B cell (primary cell): ENCODE measurements around the gene RET. TPM values are rescaled to one million over a fixed set of nuclear protein-coding genes. Genes with fewer than 3 reads are reported as not detected.

Source experiments
- ATAC-seq: fragments of 200-7000 bp; cut with Tn5 transposase; one replicate; pipeline ENCODE4 v1.10.0; 2021; ENCODE audit warnings: low read depth, mild to moderate bottlenecking, moderate number of reproducible peaks, moderate library complexity
- CTCF ChIA-PET: fragments of 350-600 bp; sonication (Branson Sonifier 250); formaldehyde crosslinking; loops from one replicate; lab custom pipeline; 2021; ENCODE audit warnings: antibody characterized with exemption, inconsistent platforms; lab: Charles Lee
- POLR2A ChIA-PET: fragments of 350-600 bp; sonication (Branson Sonifier 250); formaldehyde crosslinking; loops from one replicate; lab custom pipeline; 2021; ENCODE audit warnings: antibody characterized with exemption; lab: Charles Lee
- DNase-seq: peaks from one replicate; pipeline ENCODE4 v3.0.0; 2013
- H2AFZ ChIP-seq: 2 replicates; pipeline ENCODE4 v1.6.1; 2012; ENCODE audit warnings: mild to moderate bottlenecking, low read depth, low read length; ENCODE audit not compliant: insufficient read depth, poor library complexity, severe bottlenecking
- H3K27ac ChIP-seq, 2 donors: 1 replicate in 1 of 2; 2 replicates in 1 of 2; pipeline ENCODE4 v1.5.1; 2012 to 2013; ENCODE audit warnings: low read length in 2 of 2, mild to moderate bottlenecking in 2 of 2, moderate library complexity in 1 of 2
- H3K27me3 ChIP-seq, 4 experiments: fragments of 200-600 bp in 1 of 4; sonication (generic) in 1 of 4; replicated peaks in 1 of 4; 1 replicate in 2 of 4; 2 replicates in 2 of 4; pipeline versions ENCODE4 v1.6.1 to v1.7.0; 2013 to 2016; ENCODE audit warnings: low read length in 3 of 4, mild to moderate bottlenecking in 2 of 4, mixed read lengths in 1 of 4, moderate library complexity in 1 of 4; ENCODE audit not compliant: insufficient read depth in 4 of 4, control insufficient read depth in 3 of 4; ENCODE audit errors: control extremely low read depth in 1 of 4
- H3K36me3 ChIP-seq, 2 experiments: replicated peaks in 1 of 2; 1 replicate in 1 of 2; 2 replicates in 1 of 2; pipeline versions ENCODE4 v1.6.1 to v1.7.1; 2013; ENCODE audit warnings: low read length in 1 of 2; ENCODE audit not compliant: insufficient read depth in 2 of 2, control insufficient read depth in 1 of 2; ENCODE audit errors: control extremely low read depth in 1 of 2, extremely low read depth in 1 of 2
- H3K4me1 ChIP-seq, 2 donors: fragments of 200-600 bp in 1 of 2; sonication (generic) in 1 of 2; 1 replicate in 1 of 2; 2 replicates in 1 of 2; pipeline versions ENCODE4 v1.5.1 to v1.6.1; 2013 to 2017; ENCODE audit warnings: low read length in 2 of 2; ENCODE audit not compliant: control insufficient read depth in 2 of 2, insufficient read depth in 2 of 2
- H3K4me2 ChIP-seq: replicated peaks from 2 replicates; pipeline ENCODE3; 2012; ENCODE audit warnings: mild to moderate bottlenecking, low read depth, low read length; ENCODE audit not compliant: poor library complexity, severe bottlenecking
- H3K4me3 ChIP-seq, 5 experiments: fragments of 200-600 bp in 1 of 5; sonication (generic) in 1 of 5; 1 replicate in 3 of 5; 2 replicates in 2 of 5; pipeline versions ENCODE4 v1.5.1 to v1.7.0; 2011 to 2016; ENCODE audit warnings: low read length in 4 of 5, mild to moderate bottlenecking in 4 of 5, low read depth in 2 of 5, control low read depth in 1 of 5, moderate library complexity in 1 of 5; ENCODE audit not compliant: insufficient read depth in 1 of 5; ENCODE audit errors: control extremely low read depth in 1 of 5, extremely low read depth in 1 of 5
- H3K79me2 ChIP-seq: fragments of 200-600 bp; sonication (generic); one replicate; pipeline ENCODE4 v1.6.0; 2016; ENCODE audit warnings: low read length; ENCODE audit not compliant: control insufficient read depth, insufficient read depth
- H3K9ac ChIP-seq: fragments of 200-600 bp; sonication (generic); 2 replicates; pipeline ENCODE4 v1.6.1; 2017; ENCODE audit warnings: mild to moderate bottlenecking, low read length, moderate library complexity
- H3K9me3 ChIP-seq, 3 donors: one replicate each; pipeline versions ENCODE4 v1.6.1 to v1.7.1; 2013; ENCODE audit warnings: low read length in 2 of 3; ENCODE audit not compliant: control insufficient read depth in 2 of 3, insufficient read depth in 1 of 3; ENCODE audit errors: control extremely low read depth in 1 of 3
- H4K20me1 ChIP-seq: 2 replicates; pipeline ENCODE4 v1.6.0; 2012; ENCODE audit warnings: mild to moderate bottlenecking, low read length; ENCODE audit not compliant: insufficient read depth, control insufficient read depth, poor library complexity, severe bottlenecking
- H3K27ac Mint-ChIP-seq: one replicate; pipeline ENCODE4 v1.8.0; 2021; ENCODE audit warnings: mixed read lengths
- H3K27me3 Mint-ChIP-seq: one replicate; pipeline ENCODE4 v1.8.0; 2021; ENCODE audit warnings: mixed read lengths
- H3K4me1 Mint-ChIP-seq: one replicate; pipeline ENCODE4 v1.8.0; 2021; ENCODE audit warnings: mixed read lengths
- H3K4me3 Mint-ChIP-seq: one replicate; pipeline ENCODE4 v1.8.0; 2021; ENCODE audit warnings: mixed read lengths
- H3K9me3 Mint-ChIP-seq: one replicate; pipeline ENCODE4 v1.8.0; 2022; ENCODE audit warnings: mixed read lengths; ENCODE audit not compliant: insufficient read depth
- EZH2 ChIP-seq: IDR thresholded peaks from 2 replicates; pipeline ENCODE4 v1.6.1; 2012; ENCODE audit warnings: borderline replicate concordance, low read depth, mild to moderate bottlenecking, moderate library complexity, low read length; ENCODE audit not compliant: insufficient read depth, poor library complexity, severe bottlenecking
- WGBS: methylation state at CpG from one replicate; pipeline ENCODE4 v1.1.5; 2013; ENCODE audit warnings: missing lambda C conversion rate; ENCODE audit not compliant: insufficient coverage; 5-methylcytosine and 5-hydroxymethylcytosine counted together
- intact Hi-C: fragments of 100-400 bp; cut with micrococcal nuclease; formaldehyde crosslinking; loops from one replicate; pipeline ENCODE4 v1.10.0; 2022
- polyA plus RNA-seq: library from polyadenylated mRNA; depleted of rRNA; stranded (reverse); fragments of >200 nt; gene quantifications from 2 replicates; pipeline ENCODE4 v1.2.3, GENCODE V29; 2012
- total RNA-seq, 2 donors: library from RNA; stranded (reverse); fragments of 120-200 nt in 1 of 2; gene quantifications; 1 replicate in 1 of 2; 2 replicates in 1 of 2; pipeline versions ENCODE4 v1.2.3 to v1.2.4, GENCODE V29; 2013 to 2022
- TF ChIP-seq, protein P1 (sequence below): fragments of 200-600 bp; IDR thresholded peaks from one replicate; pipeline ENCODE4 v1.8.0; 2022; ENCODE audit warnings: antibody characterized with exemption, mild to moderate bottlenecking

The RET gene
- total and polyA plus RNA-seq, 2 donors (not counting 1 experiment from before 2014, with no cell fraction given) = 0.16 to 0.27 TPM

DNA sequence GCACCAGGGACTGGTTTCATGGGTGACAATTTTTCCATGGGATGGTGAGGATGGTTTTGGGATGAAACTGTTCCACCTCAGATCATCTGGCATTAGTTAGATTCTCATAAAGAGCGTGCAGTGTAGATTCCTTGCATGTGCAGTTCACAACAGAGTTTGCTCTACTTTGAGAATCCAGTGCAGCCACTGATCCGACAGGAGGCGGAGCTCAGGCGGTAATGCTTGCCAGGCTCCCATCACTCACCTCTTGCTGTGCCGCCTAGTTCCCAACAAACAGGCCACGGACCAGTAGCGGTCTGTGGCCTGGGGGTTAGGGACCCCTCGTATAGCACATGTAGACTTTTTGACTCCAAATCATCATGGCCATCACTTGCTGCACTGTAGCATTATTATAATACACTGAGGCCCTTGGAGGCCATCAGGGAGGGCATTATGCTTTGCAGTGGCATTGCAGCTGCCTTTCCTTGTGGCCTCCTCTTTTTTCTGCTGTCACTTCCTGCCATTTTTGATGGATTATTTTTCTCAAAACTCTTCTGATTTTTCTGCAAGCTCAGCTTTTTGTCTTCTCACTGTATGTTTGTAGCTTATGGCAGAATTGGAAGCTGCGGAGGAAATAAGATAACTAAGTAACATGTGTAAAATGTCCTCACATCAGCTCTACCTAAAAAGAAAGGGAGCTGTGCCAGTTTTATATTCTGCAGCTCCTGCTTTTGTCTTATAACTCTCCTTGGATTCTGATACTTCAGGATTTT, 79.9 kb downstream of the RET start:
- POLR2A ChIA-PET = no interaction called here
- TF ChIP-seq, protein P1, sequence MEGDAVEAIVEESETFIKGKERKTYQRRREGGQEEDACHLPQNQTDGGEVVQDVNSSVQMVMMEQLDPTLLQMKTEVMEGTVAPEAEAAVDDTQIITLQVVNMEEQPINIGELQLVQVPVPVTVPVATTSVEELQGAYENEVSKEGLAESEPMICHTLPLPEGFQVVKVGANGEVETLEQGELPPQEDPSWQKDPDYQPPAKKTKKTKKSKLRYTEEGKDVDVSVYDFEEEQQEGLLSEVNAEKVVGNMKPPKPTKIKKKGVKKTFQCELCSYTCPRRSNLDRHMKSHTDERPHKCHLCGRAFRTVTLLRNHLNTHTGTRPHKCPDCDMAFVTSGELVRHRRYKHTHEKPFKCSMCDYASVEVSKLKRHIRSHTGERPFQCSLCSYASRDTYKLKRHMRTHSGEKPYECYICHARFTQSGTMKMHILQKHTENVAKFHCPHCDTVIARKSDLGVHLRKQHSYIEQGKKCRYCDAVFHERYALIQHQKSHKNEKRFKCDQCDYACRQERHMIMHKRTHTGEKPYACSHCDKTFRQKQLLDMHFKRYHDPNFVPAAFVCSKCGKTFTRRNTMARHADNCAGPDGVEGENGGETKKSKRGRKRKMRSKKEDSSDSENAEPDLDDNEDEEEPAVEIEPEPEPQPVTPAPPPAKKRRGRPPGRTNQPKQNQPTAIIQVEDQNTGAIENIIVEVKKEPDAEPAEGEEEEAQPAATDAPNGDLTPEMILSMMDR = no peak
- TF ChIP-seq EZH2 = no peak
- Histone ChIP-seq H3K4me2 (no peak overlapping the region), H3K9ac (no peak overlapping the region), H3K9me3 (no peaks in the 10 kb centered on the region), H2AFZ (no peak overlapping the region), H3K36me3 (peaks cover 3 to 12% of the 10 kb centered on the region in 2 experiments), H3K4me1 (peaks cover 8% of the 10 kb centered on the region in 2 donors), H3K27ac (no peak overlapping the region), H3K4me3 (no peak overlapping the region), H4K20me1 (peaks cover 12% of the 10 kb centered on the region), H3K27me3 (no peaks in the 10 kb centered on the region), H3K79me2 (peaks cover 57% of the 10 kb centered on the region)
- CTCF ChIA-PET = no interaction called here
- DNase-seq = no peak
- Mint-ChIP-seq H3K4me3 (no peak overlapping the region), H3K27me3 (no peaks in the 10 kb centered on the region), H3K4me1 (peaks cover 39% of the 10 kb centered on the region), H3K27ac (no peak overlapping the region), H3K9me3 (no peaks in the 10 kb centered on the region)
- WGBS = 89% methylated on average over 4 of the region's 9 CpGs
- intact Hi-C loops = no loop called here
- no peak for ATAC-seq

DNA sequence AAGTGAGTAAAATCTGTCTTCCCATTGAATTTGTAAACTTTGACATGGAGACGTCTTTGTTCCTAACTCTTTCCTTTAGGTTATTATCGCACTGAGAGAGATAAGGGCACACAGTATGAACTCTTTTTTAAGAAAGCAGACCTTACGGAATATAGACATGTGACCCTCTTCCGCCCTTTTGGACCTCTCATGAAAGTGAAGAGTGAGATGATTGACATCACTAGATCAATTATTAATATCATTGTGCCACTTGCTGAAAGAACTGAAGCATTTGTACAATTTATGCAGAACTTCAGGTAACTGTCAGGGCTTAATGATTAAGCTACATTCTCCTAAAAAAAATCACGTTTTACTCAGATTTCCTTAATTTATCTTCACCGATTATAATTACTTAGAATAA, 81.8 kb downstream of the RET start:
- Histone ChIP-seq H3K4me1 (peaks cover 8% of the 10 kb centered on the region in 2 donors), H3K36me3 (peaks cover 7 to 30% of the 10 kb centered on the region in 2 experiments), H3K27ac (no peak overlapping the region), H4K20me1 (peaks cover 5% of the 10 kb centered on the region), H3K79me2 (peaks cover 38% of the 10 kb centered on the region), H3K9me3 (no peaks in the 10 kb centered on the region), H3K27me3 (no peaks in the 10 kb centered on the region), H3K9ac (no peak overlapping the region), H3K4me2 (no peak overlapping the region), H2AFZ (no peak overlapping the region), H3K4me3 (no peak overlapping the region)
- CTCF ChIA-PET = no interaction called here
- no peak overlapping the region for H3K27ac Mint-ChIP-seq
- no peaks in the 10 kb centered on the region for H3K9me3 Mint-ChIP-seq
- H3K4me1 Mint-ChIP-seq = peaks cover 32% of the 10 kb centered on the region
- POLR2A ChIA-PET = no interaction called here
- intact Hi-C loops = no loop called here
- DNase-seq = no peak
- TF ChIP-seq, protein P1 = no peak
- TF ChIP-seq EZH2 = no peak
- H3K4me3 Mint-ChIP-seq = no peak overlapping the region
- no peak for ATAC-seq
- WGBS = 100% methylated on average over 2 of the region's 6 CpGs
- no peaks in the 10 kb centered on the region for H3K27me3 Mint-ChIP-seq
